Measurements from ENCODE around the gene DRC7.

- TF ChIP-seq POLR2A (IDR thresholded peaks at IDR 0.05) = no peak
- TF ChIP-seq, protein P1, sequence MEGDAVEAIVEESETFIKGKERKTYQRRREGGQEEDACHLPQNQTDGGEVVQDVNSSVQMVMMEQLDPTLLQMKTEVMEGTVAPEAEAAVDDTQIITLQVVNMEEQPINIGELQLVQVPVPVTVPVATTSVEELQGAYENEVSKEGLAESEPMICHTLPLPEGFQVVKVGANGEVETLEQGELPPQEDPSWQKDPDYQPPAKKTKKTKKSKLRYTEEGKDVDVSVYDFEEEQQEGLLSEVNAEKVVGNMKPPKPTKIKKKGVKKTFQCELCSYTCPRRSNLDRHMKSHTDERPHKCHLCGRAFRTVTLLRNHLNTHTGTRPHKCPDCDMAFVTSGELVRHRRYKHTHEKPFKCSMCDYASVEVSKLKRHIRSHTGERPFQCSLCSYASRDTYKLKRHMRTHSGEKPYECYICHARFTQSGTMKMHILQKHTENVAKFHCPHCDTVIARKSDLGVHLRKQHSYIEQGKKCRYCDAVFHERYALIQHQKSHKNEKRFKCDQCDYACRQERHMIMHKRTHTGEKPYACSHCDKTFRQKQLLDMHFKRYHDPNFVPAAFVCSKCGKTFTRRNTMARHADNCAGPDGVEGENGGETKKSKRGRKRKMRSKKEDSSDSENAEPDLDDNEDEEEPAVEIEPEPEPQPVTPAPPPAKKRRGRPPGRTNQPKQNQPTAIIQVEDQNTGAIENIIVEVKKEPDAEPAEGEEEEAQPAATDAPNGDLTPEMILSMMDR (IDR thresholded peaks at IDR 0.05) = no peak
Measured at GRCh38 chr16:57729182-57729484, 34.5 kb downstream of the DRC7 start.

Measured in Peyer's patch (tissue), 4 donors.